ENCODE data around the gene PSMD1.

DNA sequence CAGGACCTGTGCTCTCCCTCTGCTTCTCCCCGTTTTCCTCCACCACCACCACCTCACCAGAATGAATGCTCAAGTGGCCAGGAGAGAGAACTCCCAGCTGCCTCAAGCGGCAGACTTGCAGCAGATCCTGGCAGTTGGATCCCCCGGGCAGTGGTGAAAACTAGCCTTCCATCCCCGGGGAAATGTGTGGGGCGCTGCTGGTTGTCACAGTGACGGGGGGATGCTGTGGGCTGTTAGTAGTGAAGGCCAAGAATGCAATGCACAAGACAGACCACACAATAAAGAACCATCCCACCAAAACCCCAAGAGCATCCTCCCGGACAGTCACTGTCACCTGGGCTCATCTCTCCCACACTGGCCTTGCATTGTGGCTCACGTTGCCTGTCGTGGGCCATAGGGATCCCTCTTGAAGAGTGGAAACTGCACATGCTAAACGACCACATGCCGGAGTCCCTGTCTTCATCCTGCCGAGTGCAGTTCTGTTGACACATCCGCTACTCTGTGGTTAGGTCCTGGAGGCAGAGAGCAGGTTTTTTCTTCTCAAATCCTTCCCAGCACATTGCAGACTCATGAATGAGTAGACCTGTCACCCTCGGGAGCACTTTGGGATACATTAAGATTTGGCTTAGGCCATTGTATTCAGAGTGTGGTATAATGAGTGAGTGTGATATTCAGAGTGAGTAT is 47.3 kb upstream of the PSMD1 start:
- TF ChIP-seq ZNF565 (CRISPR knock-in tag; conservative IDR thresholded peaks at IDR 0.05; ENCODE audit: low read depth): no peak
- TF ChIP-seq ZNF8 (CRISPR knock-in tag; IDR thresholded peaks at IDR 0.05): no peak
- TF ChIP-seq TOX (CRISPR knock-in tag; IDR thresholded peaks at IDR 0.05; ENCODE audit: borderline replicate concordance): no peak
- TF ChIP-seq ISL1 (CRISPR knock-in tag; IDR thresholded peaks at IDR 0.05): no peak
- TF ChIP-seq, protein P1, sequence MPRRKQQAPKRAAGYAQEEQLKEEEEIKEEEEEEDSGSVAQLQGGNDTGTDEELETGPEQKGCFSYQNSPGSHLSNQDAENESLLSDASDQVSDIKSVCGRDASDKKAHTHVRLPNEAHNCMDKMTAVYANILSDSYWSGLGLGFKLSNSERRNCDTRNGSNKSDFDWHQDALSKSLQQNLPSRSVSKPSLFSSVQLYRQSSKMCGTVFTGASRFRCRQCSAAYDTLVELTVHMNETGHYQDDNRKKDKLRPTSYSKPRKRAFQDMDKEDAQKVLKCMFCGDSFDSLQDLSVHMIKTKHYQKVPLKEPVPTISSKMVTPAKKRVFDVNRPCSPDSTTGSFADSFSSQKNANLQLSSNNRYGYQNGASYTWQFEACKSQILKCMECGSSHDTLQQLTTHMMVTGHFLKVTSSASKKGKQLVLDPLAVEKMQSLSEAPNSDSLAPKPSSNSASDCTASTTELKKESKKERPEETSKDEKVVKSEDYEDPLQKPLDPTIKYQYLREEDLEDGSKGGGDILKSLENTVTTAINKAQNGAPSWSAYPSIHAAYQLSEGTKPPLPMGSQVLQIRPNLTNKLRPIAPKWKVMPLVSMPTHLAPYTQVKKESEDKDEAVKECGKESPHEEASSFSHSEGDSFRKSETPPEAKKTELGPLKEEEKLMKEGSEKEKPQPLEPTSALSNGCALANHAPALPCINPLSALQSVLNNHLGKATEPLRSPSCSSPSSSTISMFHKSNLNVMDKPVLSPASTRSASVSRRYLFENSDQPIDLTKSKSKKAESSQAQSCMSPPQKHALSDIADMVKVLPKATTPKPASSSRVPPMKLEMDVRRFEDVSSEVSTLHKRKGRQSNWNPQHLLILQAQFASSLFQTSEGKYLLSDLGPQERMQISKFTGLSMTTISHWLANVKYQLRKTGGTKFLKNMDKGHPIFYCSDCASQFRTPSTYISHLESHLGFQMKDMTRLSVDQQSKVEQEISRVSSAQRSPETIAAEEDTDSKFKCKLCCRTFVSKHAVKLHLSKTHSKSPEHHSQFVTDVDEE (CRISPR knock-in tag; IDR thresholded peaks at IDR 0.05): no peak
- no peak for TF ChIP-seq ZFP30 (CRISPR knock-in tag; IDR thresholded peaks at IDR 0.05)
- no peak for TF ChIP-seq ZFP3 (CRISPR knock-in tag; IDR thresholded peaks at IDR 0.05)
- no peak for TF ChIP-seq TCF4 (CRISPR knock-in tag; IDR thresholded peaks at IDR 0.05; ENCODE audit: borderline replicate concordance)
- TF ChIP-seq OSR1 (CRISPR knock-in tag; IDR thresholded peaks at IDR 0.05): no peak
- no peak for TF ChIP-seq CSDC2 (CRISPR knock-in tag; IDR thresholded peaks at IDR 0.05)
- no peak for TF ChIP-seq ZNF70 (CRISPR knock-in tag; IDR thresholded peaks at IDR 0.05)
- TF ChIP-seq, protein P2, sequence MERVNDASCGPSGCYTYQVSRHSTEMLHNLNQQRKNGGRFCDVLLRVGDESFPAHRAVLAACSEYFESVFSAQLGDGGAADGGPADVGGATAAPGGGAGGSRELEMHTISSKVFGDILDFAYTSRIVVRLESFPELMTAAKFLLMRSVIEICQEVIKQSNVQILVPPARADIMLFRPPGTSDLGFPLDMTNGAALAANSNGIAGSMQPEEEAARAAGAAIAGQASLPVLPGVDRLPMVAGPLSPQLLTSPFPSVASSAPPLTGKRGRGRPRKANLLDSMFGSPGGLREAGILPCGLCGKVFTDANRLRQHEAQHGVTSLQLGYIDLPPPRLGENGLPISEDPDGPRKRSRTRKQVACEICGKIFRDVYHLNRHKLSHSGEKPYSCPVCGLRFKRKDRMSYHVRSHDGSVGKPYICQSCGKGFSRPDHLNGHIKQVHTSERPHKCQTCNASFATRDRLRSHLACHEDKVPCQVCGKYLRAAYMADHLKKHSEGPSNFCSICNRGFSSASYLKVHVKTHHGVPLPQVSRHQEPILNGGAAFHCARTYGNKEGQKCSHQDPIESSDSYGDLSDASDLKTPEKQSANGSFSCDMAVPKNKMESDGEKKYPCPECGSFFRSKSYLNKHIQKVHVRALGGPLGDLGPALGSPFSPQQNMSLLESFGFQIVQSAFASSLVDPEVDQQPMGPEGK (CRISPR knock-in tag; IDR thresholded peaks at IDR 0.05; ENCODE audit: borderline replicate concordance): no peak
- TF ChIP-seq SNAI2 (CRISPR knock-in tag; IDR thresholded peaks at IDR 0.05): no peak
